Uterus (tissue), 4 donors: Measurements from ENCODE around the gene CLEC2A. TPM values are rescaled to one million over a fixed set of nuclear protein-coding genes. Genes with fewer than 3 reads are reported as not detected.

Experiments
- DNase-seq, 2 donors: peaks; one replicate each; pipeline ENCODE4 v3.0.0-alpha.2; 2019 to 2020
- H3K27ac ChIP-seq, 2 donors: fragments of 200-600 bp; sonication (generic); 1 replicate in 1 of 2; 2 replicates in 1 of 2; pipeline ENCODE4 v1.5.1; 2016 to 2018
- H3K27me3 ChIP-seq, 2 donors: fragments of 200-600 bp; sonication (generic); one replicate each; pipeline ENCODE4 v1.5.1; 2018 to 2019; ENCODE audit warnings: control low read depth in 1 of 2
- H3K36me3 ChIP-seq, 2 donors: fragments of 200-600 bp; sonication (generic); one replicate each; pipeline ENCODE4 v1.5.1; 2019; ENCODE audit warnings: control low read depth in 1 of 2
- H3K4me1 ChIP-seq, 2 donors: fragments of 200-600 bp; sonication (generic); one replicate each; pipeline ENCODE4 v1.5.1; 2018 to 2019; ENCODE audit warnings: control low read depth in 1 of 2
- H3K4me3 ChIP-seq, 2 donors: fragments of 200-600 bp; sonication (generic); 1 replicate in 1 of 2; 2 replicates in 1 of 2; pipeline ENCODE4 v1.5.1; 2018 to 2019; ENCODE audit warnings: mild to moderate bottlenecking in 1 of 2
- H3K9me3 ChIP-seq, 2 donors: fragments of 200-600 bp; sonication (generic); one replicate each; pipeline ENCODE4 v1.5.1; 2019; ENCODE audit warnings: control low read depth in 1 of 2
- CTCF ChIP-seq, 4 experiments: fragments of 200-600 bp in 2 of 4; fragments of 450-650 bp in 2 of 4; sonication (generic) in 2 of 4; IDR thresholded peaks; one replicate each; pipeline ENCODE4 v1.5.1; 2016 to 2019; ENCODE audit warnings: antibody characterized with exemption in 4 of 4, mild to moderate bottlenecking in 2 of 4, moderate library complexity in 1 of 4
- POLR2A ChIP-seq, 2 donors: fragments of 450-650 bp; IDR thresholded peaks; one replicate each; pipeline ENCODE4 v1.6.1; 2016; ENCODE audit warnings: antibody characterized with exemption in 2 of 2, mild to moderate bottlenecking in 1 of 2, moderate library complexity in 1 of 2
- intact Hi-C: fragments of 100-400 bp; cut with DNase I; formaldehyde crosslinking; loops from one replicate; pipeline ENCODE4 v1.15.1; 2023; ENCODE audit warnings: low total_unique reads
- total RNA-seq, 4 donors: library from RNA; depleted of rRNA in 3 of 4; stranded (reverse); fragments of >200 nt in 3 of 4; gene quantifications; one replicate each; pipeline versions ENCODE4 v1.1.0 to v1.2.4, GENCODE V29; 2014 to 2023
- donor health status: DM: yes; HTN: yes; CAD: no.

Gene CLEC2A
- total RNA-seq, 4 donors from 2014 or later: not detected

DNA sequence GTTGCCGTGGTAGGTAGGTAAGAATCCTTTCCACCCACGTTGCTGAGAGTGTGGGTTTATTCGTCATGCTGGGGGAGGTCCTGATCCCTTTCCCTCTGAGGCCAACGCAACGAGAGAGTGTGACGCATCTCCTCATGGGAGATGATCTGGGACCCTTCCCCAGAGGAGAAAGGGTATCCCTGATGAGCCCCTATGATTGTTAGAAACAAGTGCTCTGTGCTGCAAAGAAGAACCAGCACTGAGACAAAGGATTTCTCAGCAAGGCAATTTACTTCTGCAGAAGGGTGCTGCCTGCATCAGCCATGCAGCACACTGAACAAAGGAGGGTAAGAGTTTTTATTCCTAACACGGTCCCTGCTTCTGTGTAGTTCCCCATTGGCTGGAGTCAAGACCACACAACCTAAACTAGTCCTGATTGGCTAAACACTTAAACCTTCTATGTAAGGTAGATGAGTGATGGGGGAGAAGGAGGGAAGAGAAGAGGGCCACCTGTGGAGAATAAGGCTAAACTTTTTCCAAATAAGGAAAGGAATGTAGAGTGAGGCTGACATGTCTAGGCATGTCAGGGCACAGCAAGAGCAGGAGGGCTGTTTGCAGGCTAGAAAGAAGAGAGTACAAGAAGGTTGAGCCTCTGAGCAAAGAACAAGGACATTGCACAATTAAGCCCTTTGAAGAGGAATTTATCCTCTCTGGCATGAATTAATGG lies 21.3 kb downstream of the CLEC2A start:
- Histone ChIP-seq H3K4me1 (no peaks in the 10 kb centered on the region), H3K27me3 (no peaks in the 10 kb centered on the region), H3K9me3 (peaks cover 0 to 14% of the 10 kb centered on the region in 2 donors), H3K36me3 (no peaks in the 10 kb centered on the region), H3K4me3 (no peak overlapping the region), H3K27ac (no peak overlapping the region)
- no peak for DNase-seq
- intact Hi-C loops: no loop called here
- TF ChIP-seq POLR2A (IDR thresholded peaks at IDR 0.05) (no peak), CTCF (IDR thresholded peaks at IDR 0.05) (no peak)

- H3K4me3 ChIP-seq: no peak overlapping the region
- H3K9me3 ChIP-seq: peaks cover 0 to 14% of the 10 kb centered on the region in 2 donors
- DNase-seq: no peak
- H3K27me3 ChIP-seq: no peaks in the 10 kb centered on the region
- H3K36me3 ChIP-seq: no peaks in the 10 kb centered on the region
- no peaks in the 10 kb centered on the region for H3K4me1 ChIP-seq
- intact Hi-C loops: no loop called here
- no peak for TF ChIP-seq POLR2A (IDR thresholded peaks at IDR 0.05)
- no peak for TF ChIP-seq CTCF (IDR thresholded peaks at IDR 0.05)
- H3K27ac ChIP-seq: no peak overlapping the region
Measured at GRCh38 chr12:9909724-9910123, 22.4 kb downstream of the CLEC2A start.

- no peak for TF ChIP-seq CTCF (IDR thresholded peaks at IDR 0.05)
- H3K4me1 ChIP-seq: no peaks in the 10 kb centered on the region
- H3K27ac ChIP-seq: no peak overlapping the region
- H3K9me3 ChIP-seq: peaks cover 0 to 14% of the 10 kb centered on the region in 2 donors
- no peaks in the 10 kb centered on the region for H3K27me3 ChIP-seq
- H3K36me3 ChIP-seq: no peaks in the 10 kb centered on the region
- intact Hi-C loops: no loop called here
- no peak overlapping the region for H3K4me3 ChIP-seq
- no peak for DNase-seq
Measured at GRCh38 chr12:9908350-9908749, 23.8 kb downstream of the CLEC2A start.

DNA sequence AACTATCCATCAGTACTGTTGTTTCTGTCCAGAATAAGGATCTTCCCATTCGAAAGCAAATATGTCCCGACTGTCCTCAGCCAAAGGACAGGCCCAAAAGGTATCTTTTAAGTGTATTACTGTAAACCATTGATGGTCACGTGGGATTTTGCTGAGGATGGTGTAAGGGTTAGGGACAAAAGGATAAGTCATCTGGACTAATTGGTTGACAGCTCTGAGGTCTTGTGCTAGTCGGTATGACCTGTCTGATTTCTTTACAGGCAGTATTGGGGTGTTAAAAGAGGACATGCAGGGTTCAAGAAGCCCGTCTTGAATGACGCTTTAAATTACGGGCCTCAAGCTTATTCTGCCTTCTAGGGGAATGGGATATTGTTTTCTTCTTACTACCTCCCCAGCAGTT lies 24.4 kb downstream of the CLEC2A start:
- Histone ChIP-seq H3K9me3 (peaks cover 0 to 14% of the 10 kb centered on the region in 2 donors), H3K4me1 (no peaks in the 10 kb centered on the region), H3K27me3 (no peaks in the 10 kb centered on the region), H3K27ac (no peak overlapping the region), H3K36me3 (no peaks in the 10 kb centered on the region), H3K4me3 (no peak overlapping the region)
- intact Hi-C loops: no loop called here
- TF ChIP-seq POLR2A (IDR thresholded peaks at IDR 0.05) (no peak), CTCF (IDR thresholded peaks at IDR 0.05) (no peak)
- no peak for DNase-seq

DNA sequence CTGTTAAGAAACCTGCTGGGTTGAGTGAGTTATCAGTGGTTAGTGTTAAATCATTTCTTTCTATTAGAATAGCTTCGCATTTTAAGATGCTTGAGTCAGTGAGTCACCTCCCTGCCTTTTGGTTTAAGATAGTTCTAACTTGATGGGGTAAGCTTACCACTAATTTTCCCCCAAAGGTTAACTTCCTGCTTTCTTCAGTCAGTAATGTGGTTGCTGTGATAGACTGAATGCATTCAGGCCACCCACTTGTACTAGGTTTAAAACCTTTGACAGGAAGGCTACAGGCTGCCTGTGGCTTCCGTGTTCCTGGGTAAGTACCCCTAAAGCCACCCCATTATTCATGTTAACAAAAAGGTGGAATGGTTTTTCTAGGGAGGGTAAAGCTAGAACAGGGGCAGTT lies 25.3 kb downstream of the CLEC2A start:
- Histone ChIP-seq H3K27me3 (no peaks in the 10 kb centered on the region), H3K36me3 (no peaks in the 10 kb centered on the region), H3K4me3 (no peak overlapping the region), H3K27ac (no peak overlapping the region), H3K9me3 (peaks cover 0 to 14% of the 10 kb centered on the region in 2 donors), H3K4me1 (no peaks in the 10 kb centered on the region)
- intact Hi-C loops: no loop called here
- TF ChIP-seq CTCF (IDR thresholded peaks at IDR 0.05) (no peak), POLR2A (IDR thresholded peaks at IDR 0.05) (no peak)
- no peak for DNase-seq
